Measurements from ENCODE around the gene CXCL9.

GRCh38 chr4:75997081-75997480, 10.2 kb downstream of the CXCL9 start:
- TF ChIP-seq, protein P1, sequence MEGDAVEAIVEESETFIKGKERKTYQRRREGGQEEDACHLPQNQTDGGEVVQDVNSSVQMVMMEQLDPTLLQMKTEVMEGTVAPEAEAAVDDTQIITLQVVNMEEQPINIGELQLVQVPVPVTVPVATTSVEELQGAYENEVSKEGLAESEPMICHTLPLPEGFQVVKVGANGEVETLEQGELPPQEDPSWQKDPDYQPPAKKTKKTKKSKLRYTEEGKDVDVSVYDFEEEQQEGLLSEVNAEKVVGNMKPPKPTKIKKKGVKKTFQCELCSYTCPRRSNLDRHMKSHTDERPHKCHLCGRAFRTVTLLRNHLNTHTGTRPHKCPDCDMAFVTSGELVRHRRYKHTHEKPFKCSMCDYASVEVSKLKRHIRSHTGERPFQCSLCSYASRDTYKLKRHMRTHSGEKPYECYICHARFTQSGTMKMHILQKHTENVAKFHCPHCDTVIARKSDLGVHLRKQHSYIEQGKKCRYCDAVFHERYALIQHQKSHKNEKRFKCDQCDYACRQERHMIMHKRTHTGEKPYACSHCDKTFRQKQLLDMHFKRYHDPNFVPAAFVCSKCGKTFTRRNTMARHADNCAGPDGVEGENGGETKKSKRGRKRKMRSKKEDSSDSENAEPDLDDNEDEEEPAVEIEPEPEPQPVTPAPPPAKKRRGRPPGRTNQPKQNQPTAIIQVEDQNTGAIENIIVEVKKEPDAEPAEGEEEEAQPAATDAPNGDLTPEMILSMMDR (conservative IDR thresholded peaks at IDR 0.05; ENCODE audit: low read depth, low read length) = no peak
- TF ChIP-seq EZH2phosphoT487 (IDR thresholded peaks at IDR 0.05; ENCODE audit: borderline replicate concordance, low read length) (no peak), EZH2 (IDR thresholded peaks at IDR 0.05; ENCODE audit: low read length, unreplicated experiment) (no peak)
